Measurements from ENCODE around the gene RIN1.

The RIN1 gene

GRCh38 chr11:66293777-66294625, 42.2 kb downstream of the RIN1 start:
- no peak for DNase-seq

GRCh38 chr11:66293352-66293751, 42.9 kb downstream of the RIN1 start:
- no peak for DNase-seq

GRCh38 chr11:66292543-66293332, 43.5 kb downstream of the RIN1 start:
- no peak for DNase-seq

- DNase-seq: peak in 1 of 5 donors; percentile 51
Measured at GRCh38 chr11:66291706-66292542, 44.3 kb downstream of the RIN1 start, which contains the start of gene TMEM151A. TMEM151A (plus strand) TSS chr11:66291894; CDS start chr11:66292014, 120 bp downstream.

- no peak for DNase-seq
Measured at GRCh38 chr11:66291303-66291705, 44.9 kb downstream of the RIN1 start.

- DNase-seq: no peak
Measured at GRCh38 chr11:66290330-66290621, 46.0 kb downstream of the RIN1 start.

- peak in 4 of 5 donors; percentile 64 to 75 (median 70) for DNase-seq
Measured at GRCh38 chr11:66289548-66290329, 46.5 kb downstream of the RIN1 start.

- peak; percentile 98 to 99 (median 98) for DNase-seq
Measured at GRCh38 chr11:66288671-66289547, 47.3 kb downstream of the RIN1 start, which contains the start of gene YIF1A. YIF1A (minus strand) TSS chr11:66289143; CDS start chr11:66288985, 158 bp downstream.

- no peak for DNase-seq
Measured at GRCh38 chr11:66287889-66288670, 48.2 kb downstream of the RIN1 start.

- no peak for DNase-seq
Measured at GRCh38 chr11:66287211-66287888, 48.9 kb downstream of the RIN1 start.

GRCh38 chr11:66286699-66287098, 49.5 kb downstream of the RIN1 start:
- no peak for DNase-seq

GRCh38 chr11:66285250-66285947, 50.8 kb downstream of the RIN1 start:
- DNase-seq: no peak

GRCh38 chr11:66284526-66285078, 51.6 kb downstream of the RIN1 start:
- no peak for DNase-seq

GRCh38 chr11:66283461-66284105, 52.7 kb downstream of the RIN1 start:
- no peak for DNase-seq

- DNase-seq: peak; percentile 98 to 100 (median 100)
Measured at GRCh38 chr11:66282468-66283455, 53.5 kb downstream of the RIN1 start.
